IgD-negative memory B cell (primary cell): ENCODE results near the gene TMEM174. TPM values are rescaled to one million over a fixed set of nuclear protein-coding genes. Genes with fewer than 3 reads are reported as not detected.

Experiments
- H3K27ac Mint-ChIP-seq, 3 donors: one replicate each; pipeline ENCODE4 v1.8.0; 2020 to 2022; ENCODE audit warnings: mild to moderate bottlenecking in 3 of 3, mixed read lengths in 3 of 3, moderate library complexity in 1 of 3
- H3K27me3 Mint-ChIP-seq: one replicate; pipeline ENCODE4 v1.8.0; 2021; ENCODE audit warnings: mixed read lengths
- H3K36me3 Mint-ChIP-seq: one replicate; pipeline ENCODE4 v1.8.0; 2020; ENCODE audit warnings: mild to moderate bottlenecking, mixed read lengths
- H3K4me1 Mint-ChIP-seq, 3 donors: one replicate each; pipeline ENCODE4 v1.8.0; 2020 to 2022; ENCODE audit warnings: mixed read lengths in 3 of 3, mild to moderate bottlenecking in 1 of 3
- H3K4me3 Mint-ChIP-seq, 4 donors: one replicate each; pipeline ENCODE4 v1.8.0; 2020 to 2022; ENCODE audit warnings: mild to moderate bottlenecking in 4 of 4, mixed read lengths in 4 of 4, moderate library complexity in 3 of 4
- H3K9me3 Mint-ChIP-seq, 3 donors: one replicate each; pipeline ENCODE4 v1.8.0; 2020 to 2021; ENCODE audit warnings: mixed read lengths in 3 of 3, mild to moderate bottlenecking in 1 of 3
- polyA plus RNA-seq: library from polyadenylated mRNA; unstranded; fragments of 300-500 nt; fragmentation: Illumina TruSeq; gene quantifications from one replicate; pipeline ENCODE4 v1.2.3, GENCODE V29; 2021

Gene TMEM174
- polyA plus RNA-seq, 1 donor from 2014 or later: not detected

DNA sequence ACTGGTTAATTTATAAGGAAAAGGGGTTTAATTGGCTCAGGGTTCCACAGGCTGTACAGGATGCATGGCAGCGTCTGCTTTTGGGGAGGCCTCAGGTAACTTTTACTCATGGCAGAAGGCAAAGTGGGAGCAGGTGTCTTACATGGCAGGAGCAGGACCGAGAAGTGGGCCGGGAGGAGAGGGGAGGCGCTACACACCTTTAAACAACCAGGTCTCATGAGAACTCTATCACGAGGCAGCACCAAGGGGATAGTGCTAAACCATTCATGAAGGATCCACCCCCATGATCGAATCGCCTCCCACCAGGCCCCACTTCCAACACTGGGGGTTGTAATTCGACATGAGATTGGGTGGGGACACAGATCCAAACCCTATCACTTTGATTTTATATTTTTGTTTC is 31.0 kb upstream of the TMEM174 start:
- Mint-ChIP-seq H3K9me3 (no peaks in the 10 kb centered on the region), H3K36me3 (no peaks in the 10 kb centered on the region), H3K4me3 (no peak overlapping the region), H3K27me3 (peaks cover 27% of the 10 kb centered on the region), H3K4me1 (no peaks in the 10 kb centered on the region), H3K27ac (no peak overlapping the region)

DNA sequence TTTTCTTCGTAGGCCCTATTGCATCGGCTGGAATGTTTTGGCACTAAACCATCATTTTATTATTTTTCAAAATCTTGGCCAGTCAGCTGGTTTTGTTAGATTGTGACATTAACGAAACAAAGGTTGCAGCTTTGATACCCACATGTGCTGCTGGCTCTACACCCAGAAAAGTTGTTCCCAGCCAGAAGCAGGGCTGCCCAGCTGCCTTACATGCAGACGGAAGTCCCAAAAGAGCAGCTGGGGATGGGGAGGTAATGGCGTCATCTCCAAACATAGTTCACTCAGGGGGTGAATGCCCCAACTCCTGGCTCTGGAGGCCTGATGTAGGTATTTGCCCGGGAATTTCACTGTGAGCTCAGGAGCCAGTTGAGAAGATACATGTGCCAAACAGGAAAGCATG is 29.3 kb upstream of the TMEM174 start:
- no peaks in the 10 kb centered on the region for H3K9me3 Mint-ChIP-seq
- H3K4me1 Mint-ChIP-seq: no peaks in the 10 kb centered on the region
- no peak overlapping the region for H3K27ac Mint-ChIP-seq
- no peak overlapping the region for H3K4me3 Mint-ChIP-seq
- H3K36me3 Mint-ChIP-seq: no peaks in the 10 kb centered on the region
- peaks cover 19% of the 10 kb centered on the region for H3K27me3 Mint-ChIP-seq

DNA sequence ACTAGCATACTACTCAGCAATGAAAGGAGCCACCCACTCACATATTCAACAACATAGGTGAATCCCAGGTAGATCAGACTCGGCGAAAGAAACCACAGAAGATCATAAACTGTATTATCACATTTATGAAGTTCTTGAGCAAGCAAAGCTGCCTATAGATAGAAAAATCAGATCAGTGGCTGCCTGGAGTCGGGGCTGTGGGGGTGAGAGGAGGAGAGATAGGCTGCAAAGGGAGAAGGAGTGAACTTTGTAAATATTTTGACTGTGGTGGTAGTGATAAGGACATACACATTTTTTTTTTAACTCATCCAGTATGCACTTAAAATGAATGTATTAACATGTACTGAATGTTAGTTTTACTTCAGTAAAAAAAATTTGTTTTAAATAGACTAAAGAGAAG is 23.5 kb upstream of the TMEM174 start:
- Mint-ChIP-seq H3K9me3 (no peaks in the 10 kb centered on the region), H3K27me3 (peaks cover 19% of the 10 kb centered on the region), H3K27ac (no peak overlapping the region), H3K4me1 (peaks cover 0 to 7% (median 3%) of the 10 kb centered on the region in 3 donors), H3K36me3 (no peaks in the 10 kb centered on the region), H3K4me3 (no peak overlapping the region)

DNA sequence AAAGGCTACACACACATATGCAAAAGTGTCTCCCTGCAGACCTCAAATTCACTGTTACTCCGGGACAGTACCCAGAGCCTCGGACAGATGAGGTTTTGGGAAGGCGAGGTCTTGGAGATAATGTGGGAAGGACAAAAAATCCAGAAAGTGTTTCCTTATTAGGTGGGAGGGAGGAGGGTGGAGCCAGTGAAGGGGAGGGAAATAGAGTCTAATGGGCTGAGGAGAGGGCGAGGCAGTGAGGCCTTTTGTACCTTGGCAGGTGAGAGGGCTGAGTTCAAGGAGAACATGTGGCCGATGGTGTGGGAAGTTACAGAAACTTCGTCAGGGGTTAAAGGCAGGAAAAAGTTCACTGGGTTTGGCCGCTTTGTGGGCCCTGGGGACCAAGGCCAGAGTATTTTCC is 22.1 kb upstream of the TMEM174 start:
- H3K4me3 Mint-ChIP-seq: no peak overlapping the region

DNA sequence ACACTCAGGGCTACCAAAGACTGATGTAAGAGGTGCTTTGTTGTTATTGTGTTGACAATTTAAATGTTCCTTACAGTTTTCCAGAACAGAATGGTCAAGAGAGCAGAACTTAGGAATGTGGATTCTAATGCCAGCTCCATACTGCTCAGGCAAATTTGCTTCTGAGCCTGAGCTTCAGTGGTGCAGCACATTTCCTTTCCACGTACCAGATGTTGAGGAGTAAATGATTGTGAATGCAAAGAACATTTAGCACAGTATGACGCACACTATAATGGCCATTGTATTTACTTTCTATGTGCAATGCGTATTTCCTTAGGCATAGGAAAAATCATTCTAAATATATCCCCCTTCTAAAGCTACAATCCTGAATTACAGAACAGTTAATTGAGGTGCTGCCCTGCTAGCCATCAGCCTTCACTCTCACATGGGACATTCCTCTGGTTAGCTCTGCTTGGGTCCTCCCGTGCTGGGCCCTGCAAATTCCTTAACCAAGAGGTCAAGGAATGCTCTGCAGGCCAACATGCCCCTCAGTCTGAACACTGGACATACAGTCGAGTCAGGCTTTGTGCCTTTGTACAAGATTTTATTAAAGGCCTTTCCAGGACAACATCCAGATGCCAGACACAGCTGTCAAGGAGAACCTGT is 21.1 kb upstream of the TMEM174 start:
- H3K4me1 Mint-ChIP-seq: peaks cover 0 to 7% (median 3%) of the 10 kb centered on the region in 3 donors
- no peak overlapping the region for H3K4me3 Mint-ChIP-seq
- no peaks in the 10 kb centered on the region for H3K36me3 Mint-ChIP-seq
- peaks cover 15% of the 10 kb centered on the region for H3K27me3 Mint-ChIP-seq
- H3K27ac Mint-ChIP-seq: peak overlapping the region in 1 of 3 donors; percentile 76
- no peaks in the 10 kb centered on the region for H3K9me3 Mint-ChIP-seq

More for the DNA sequence above, 22.1 kb upstream of the TMEM174 start:
- Mint-ChIP-seq H3K9me3 (no peaks in the 10 kb centered on the region), H3K27ac (no peak overlapping the region), H3K36me3 (no peaks in the 10 kb centered on the region), H3K4me1 (peaks cover 0 to 7% (median 3%) of the 10 kb centered on the region in 3 donors), H3K27me3 (peaks cover 19% of the 10 kb centered on the region)

DNA sequence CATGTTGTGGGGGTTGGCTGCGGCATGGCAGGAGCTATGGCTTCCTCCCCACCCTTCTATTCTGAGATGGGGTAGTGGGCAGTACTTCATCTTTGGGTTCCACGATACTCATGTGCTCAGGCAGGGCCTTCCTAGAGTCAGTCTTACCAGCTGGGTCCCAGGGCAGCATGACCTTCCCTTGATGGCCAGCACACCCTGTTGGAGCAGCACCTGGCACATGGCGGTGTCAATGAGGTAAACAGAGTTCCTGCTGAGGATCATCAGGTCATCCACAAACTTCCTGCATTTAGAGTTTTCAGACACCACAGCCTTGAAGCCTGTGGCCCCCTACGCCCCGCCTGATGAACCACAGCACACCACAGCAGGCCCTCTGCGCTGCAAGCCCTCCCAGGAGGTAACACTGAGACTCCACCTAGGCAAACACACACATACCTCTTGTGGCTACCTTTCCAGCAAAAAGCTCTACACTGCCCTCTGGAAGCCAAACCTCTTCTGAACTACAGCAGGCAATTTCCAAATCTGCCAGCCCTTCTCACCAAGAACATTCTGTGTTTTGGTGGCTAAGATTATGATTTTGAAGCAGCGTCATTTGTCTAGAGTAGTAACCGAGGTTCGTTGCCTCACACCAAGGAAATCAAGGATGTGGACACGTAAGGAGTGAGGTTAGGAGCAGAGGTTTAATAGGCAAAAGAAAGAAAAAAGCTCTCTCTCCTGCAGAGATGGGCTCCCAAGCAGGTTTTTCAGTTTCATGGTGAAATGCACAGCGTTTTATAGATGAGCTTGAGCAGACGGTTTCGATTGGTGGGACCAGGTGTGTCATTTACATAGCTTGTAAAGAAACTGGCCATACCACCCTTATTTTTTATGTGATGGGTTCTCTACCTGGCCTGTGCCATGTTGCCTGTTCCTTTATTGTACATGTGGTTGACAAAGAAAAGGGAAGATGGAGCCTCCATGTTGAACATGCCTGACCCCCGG is 20.3 kb upstream of the TMEM174 start:
- peaks cover 0 to 7% (median 3%) of the 10 kb centered on the region in 3 donors for H3K4me1 Mint-ChIP-seq
- no peak overlapping the region for H3K27ac Mint-ChIP-seq
- H3K27me3 Mint-ChIP-seq: peaks cover 21% of the 10 kb centered on the region
- no peaks in the 10 kb centered on the region for H3K36me3 Mint-ChIP-seq
- no peak overlapping the region for H3K4me3 Mint-ChIP-seq
- H3K9me3 Mint-ChIP-seq: no peaks in the 10 kb centered on the region

DNA sequence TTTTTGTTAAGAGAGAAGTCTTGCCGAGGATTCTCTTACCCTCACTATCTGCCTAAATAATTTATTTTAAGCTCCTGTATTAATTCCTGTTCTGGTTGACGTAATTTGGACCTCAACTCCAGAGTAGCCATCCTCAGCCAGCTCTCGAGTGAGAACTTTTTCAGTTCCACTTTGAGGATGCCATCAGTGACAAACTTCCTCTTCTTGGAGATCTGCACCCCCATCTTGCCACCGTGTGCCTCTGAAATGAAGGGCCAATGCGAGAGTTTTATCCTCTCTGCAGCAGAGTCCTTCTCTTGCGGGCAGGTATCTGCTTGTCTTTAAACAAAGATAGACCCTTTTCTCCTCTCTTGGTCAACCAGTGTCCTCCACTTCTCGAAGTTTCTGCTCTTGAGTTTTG is 19.5 kb upstream of the TMEM174 start:
- Mint-ChIP-seq H3K9me3 (no peaks in the 10 kb centered on the region), H3K27ac (no peak overlapping the region)

DNA sequence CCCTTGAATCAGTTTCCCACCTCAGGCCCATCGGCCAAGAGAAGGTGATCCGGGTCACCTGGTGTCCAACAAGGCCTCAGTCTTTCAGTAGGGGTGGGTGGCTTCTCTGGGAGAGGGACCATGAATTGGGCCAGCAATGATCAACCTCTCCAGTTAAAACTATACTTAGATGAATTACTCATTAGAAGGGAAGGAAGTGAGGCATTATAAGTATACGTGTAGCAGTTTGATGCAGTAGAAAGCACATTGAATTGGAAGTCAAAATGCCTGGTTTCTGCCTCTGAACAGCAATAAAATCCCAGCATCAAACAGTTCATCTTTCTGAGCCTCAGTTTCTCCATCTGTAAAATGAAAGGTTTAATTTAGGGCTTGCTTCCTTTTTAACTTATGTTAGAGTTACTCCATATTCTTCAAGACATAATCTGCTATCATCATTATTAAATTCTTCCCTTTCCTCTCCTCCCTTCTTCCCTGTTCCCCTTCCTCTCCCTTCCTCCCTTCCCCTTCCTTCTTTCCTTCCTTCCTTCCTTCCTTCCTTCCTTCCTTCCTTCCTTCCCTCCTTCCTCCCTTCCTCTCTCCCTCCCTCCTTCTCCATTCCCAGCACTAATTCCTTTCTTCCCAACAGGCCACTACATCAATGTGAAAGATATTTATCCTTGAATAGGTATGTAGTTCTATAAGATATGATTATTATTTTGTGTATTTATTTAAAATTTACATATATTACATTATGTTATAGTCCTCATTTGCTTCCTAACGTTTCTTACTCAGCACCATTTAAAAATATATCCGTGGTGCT is 18.6 kb upstream of the TMEM174 start:
- Mint-ChIP-seq H3K36me3 (no peaks in the 10 kb centered on the region), H3K27ac (no peak overlapping the region), H3K4me1 (peaks cover 0 to 7% (median 3%) of the 10 kb centered on the region in 3 donors), H3K9me3 (no peaks in the 10 kb centered on the region), H3K27me3 (peaks cover 34% of the 10 kb centered on the region), H3K4me3 (no peak overlapping the region)

More for the DNA sequence above, 19.5 kb upstream of the TMEM174 start:
- Mint-ChIP-seq H3K4me1 (peaks cover 0 to 7% (median 3%) of the 10 kb centered on the region in 3 donors), H3K36me3 (no peaks in the 10 kb centered on the region), H3K27me3 (peaks cover 29% of the 10 kb centered on the region), H3K4me3 (no peak overlapping the region)

DNA sequence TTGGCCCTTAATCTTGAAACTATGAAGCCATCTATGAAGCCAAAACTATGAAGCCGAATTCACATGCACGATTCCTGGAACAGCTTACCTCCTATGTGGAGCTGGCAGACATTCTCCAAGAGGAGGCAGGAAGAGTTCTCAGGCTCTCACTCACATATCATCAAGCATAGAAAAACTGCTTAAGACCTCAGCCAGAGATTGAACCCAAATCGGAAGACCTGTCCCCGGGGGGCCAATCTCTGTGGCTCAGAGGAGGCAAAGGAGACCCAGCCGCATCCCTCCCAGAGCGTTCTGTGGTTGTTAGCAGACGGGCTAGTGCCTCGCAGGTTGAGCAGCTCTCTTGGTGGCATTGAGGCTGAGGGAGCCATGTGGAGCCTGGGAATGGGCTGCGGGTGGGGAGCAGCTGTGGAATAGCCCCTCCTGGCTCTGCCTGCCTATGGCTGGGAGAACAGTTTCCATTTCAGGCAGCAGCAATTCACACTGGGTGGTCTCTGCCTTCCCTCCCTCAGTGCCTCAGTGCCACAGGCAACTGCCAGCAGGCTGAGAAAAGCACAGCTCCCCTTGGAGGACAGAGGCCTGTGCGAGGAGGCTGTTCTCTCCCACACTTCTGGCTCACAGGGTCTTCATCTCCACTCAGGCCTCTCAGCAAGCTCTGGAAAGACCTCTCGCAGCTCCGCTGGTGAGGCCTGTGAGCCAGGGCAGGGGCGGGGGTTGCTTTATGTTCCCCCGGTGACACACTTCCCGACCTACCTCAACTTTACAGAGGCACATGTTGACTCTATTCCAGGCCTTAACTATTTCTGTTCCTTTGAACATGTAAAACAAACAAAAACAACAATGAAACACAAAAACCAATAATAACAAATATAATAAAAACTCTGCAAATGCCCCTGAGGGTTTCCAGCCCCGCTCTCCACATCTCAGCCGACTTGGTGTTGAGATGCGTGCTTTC is 17.4 kb upstream of the TMEM174 start:
- Mint-ChIP-seq H3K36me3 (no peaks in the 10 kb centered on the region), H3K9me3 (no peaks in the 10 kb centered on the region), H3K4me3 (no peak overlapping the region), H3K27ac (no peak overlapping the region), H3K27me3 (peaks cover 44% of the 10 kb centered on the region), H3K4me1 (peaks cover 0 to 10% (median 9%) of the 10 kb centered on the region in 3 donors)

DNA sequence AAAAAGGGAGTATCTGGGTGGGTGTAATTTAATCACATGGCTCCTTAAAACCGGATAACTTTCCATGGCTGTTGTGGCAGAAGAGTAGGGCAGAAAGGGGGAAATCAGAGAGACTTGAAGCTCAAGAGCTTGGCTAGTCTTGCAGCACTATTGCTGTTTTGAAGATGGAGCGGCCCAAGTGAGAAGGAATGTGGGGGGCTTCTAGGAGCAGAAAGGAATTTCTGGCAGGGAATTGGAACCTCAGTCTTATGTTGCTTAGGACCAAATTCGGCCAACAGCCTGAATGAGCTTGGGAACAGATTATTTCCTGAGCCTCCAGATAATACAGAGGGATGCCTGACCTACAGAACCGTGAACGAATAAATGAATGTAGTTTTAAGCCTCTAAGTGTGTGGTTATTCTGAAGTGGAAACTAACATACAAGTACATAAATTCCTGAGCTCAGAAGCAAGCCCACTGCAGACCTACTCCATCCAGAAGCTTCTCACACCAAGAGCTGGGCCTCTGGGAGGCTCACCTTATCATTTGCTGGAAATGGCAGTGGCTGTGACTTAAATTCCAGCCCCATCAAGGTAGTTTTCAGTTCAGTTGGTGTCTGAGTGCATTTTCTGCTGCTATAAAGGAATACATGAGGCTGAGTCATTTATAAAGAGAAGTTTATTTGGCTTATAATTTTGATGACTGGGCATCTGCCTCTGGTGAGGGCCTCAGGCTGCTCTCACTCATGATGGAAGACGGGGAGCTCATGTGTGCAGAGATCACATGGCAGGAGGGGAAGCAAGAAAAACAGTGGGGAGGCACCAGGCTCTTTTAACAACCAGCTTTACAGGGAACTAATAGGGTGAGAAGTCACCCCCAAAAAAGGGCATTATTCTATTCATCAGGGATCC is 15.3 kb upstream of the TMEM174 start:
- no peak overlapping the region for H3K27ac Mint-ChIP-seq
- H3K36me3 Mint-ChIP-seq: no peaks in the 10 kb centered on the region
- H3K27me3 Mint-ChIP-seq: peaks cover 55% of the 10 kb centered on the region
- peaks cover 0 to 13% (median 9%) of the 10 kb centered on the region in 3 donors for H3K4me1 Mint-ChIP-seq
- H3K4me3 Mint-ChIP-seq: peak overlapping the region in 1 of 4 donors; percentile 47
- no peaks in the 10 kb centered on the region for H3K9me3 Mint-ChIP-seq

DNA sequence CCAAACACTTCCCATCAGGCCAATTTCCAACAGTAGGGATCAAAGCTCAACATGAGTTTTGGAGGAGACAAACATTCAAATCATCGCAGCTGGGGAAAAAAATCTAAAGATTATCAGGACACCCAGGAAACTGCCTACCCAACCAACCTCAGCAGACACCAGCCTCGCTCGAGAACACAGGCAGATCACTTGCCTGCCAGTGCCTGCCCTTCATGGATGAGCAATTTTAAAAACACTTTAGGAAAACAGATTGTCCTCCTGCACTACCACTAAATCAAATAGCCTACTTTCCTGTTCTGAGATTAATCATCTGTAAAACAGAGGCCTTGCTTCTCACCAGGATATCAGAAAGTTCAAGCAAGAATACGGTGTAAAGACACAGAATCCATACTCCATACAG is 14.7 kb upstream of the TMEM174 start:
- Mint-ChIP-seq H3K9me3 (no peaks in the 10 kb centered on the region), H3K4me1 (peaks cover 0 to 13% (median 5%) of the 10 kb centered on the region in 3 donors), H3K36me3 (no peaks in the 10 kb centered on the region), H3K27me3 (peaks cover 55% of the 10 kb centered on the region), H3K27ac (no peak overlapping the region), H3K4me3 (no peak overlapping the region)

DNA sequence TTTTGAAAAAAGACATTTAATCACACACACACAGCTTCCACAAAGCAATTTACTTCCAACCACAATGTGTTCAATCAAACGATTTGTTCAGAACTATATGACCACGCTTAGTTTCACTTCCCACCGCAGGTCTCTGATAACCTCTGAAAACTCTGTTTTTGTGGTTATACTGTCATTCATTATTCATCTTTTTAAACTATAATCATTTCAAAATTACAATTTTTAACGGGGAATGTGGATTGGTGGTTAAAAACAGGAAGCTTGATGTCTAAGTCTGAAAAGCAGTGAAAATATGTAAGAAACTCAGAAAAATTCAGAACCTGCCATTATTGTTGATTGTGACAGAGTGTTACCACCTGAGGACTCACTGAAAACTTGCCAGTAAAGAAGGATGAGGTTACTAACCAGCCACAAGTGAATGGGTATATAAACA is 12.7 kb upstream of the TMEM174 start:
- H3K4me3 Mint-ChIP-seq: no peak overlapping the region
- peak overlapping the region in 1 of 3 donors; percentile 43 for H3K27ac Mint-ChIP-seq
- peaks cover 0 to 3% (median 0%) of the 10 kb centered on the region in 3 donors for H3K9me3 Mint-ChIP-seq
- H3K4me1 Mint-ChIP-seq: peaks cover 0 to 10% (median 2%) of the 10 kb centered on the region in 3 donors
- no peaks in the 10 kb centered on the region for H3K36me3 Mint-ChIP-seq
- peaks cover 54% of the 10 kb centered on the region for H3K27me3 Mint-ChIP-seq

DNA sequence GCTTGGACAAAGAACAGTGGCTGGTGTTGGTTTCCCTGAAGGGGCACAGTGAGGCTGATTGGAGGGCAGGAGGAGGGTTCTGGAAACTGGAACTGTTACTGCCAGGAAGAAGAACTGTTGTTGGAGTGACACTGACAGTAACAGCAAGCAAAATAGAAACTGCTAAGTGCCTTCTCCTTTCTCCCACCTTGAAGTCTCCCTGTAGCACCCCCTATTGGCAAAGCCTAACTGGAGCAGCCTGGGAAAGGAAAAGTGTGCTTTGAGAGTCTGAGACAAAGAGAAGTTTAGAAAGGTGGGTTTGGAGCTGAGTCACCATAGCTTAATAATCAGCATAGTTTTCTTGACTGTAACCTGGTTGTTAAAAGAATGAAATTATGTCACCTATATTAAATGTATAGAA is 2.5 kb upstream of the TMEM174 start:
- peaks cover 2 to 5% (median 3%) of the 10 kb centered on the region in 3 donors for H3K9me3 Mint-ChIP-seq
- peaks cover 0 to 3% (median 0%) of the 10 kb centered on the region in 3 donors for H3K4me1 Mint-ChIP-seq
- peaks cover 4% of the 10 kb centered on the region for H3K36me3 Mint-ChIP-seq

More for the DNA sequence above, 2.5 kb upstream of the TMEM174 start:
- H3K4me3 Mint-ChIP-seq: peak overlapping the region in 1 of 4 donors; percentile 30
- H3K27ac Mint-ChIP-seq: no peak overlapping the region
- peaks cover 61% of the 10 kb centered on the region for H3K27me3 Mint-ChIP-seq
